GM21390 (cell line): ENCODE results near the gene MMD.
"Not testable (repeated sequence)": the region's sequence is repeated elsewhere in the genome, so short reads cannot be mapped to it uniquely, and the experiment has no call there.

Source experiments
- ATAC-seq: cut with Tn5 transposase; IDR thresholded peaks from one replicate; pipeline ENCODE4 v1.9.1; 2021; ENCODE audit not compliant: unreplicated experiment

Gene MMD, protein sequence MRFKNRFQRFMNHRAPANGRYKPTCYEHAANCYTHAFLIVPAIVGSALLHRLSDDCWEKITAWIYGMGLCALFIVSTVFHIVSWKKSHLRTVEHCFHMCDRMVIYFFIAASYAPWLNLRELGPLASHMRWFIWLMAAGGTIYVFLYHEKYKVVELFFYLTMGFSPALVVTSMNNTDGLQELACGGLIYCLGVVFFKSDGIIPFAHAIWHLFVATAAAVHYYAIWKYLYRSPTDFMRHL

DNA sequence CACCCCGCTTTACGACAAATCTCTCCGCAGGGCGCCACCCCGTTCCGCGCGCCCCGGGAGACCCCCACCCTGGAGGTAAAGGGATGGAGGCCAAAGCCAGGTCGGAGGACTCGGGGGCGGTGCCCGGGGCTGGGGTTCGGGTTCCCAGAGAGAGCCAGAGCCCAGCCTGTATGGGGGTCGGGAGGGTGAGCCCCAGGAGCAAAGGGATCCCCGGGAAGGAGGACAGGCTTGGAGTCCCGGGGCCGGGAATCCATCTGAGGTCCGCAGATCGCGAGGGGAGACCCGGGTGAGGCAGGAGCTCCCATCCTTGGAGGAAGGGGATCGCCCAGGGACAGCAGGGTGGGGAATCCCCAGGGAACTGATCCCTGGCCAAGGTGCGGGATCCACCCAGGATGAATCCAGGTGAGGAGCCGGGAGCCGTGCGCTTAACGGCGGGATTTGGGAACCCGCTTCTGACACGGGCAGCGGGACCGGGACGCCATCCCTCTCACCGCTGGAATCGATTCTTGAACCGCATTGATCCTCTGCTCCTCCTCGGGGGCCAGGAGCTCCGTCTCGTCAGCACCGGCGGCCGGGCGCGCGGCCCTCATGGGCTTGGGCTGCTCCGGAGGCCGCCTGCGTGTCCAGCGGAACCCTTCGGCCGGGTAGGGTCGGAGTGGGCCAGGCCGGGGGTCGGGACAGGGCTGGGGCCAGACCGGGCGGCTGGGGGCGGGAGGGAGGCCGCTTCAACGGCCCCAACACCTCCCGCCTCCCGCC is at the start of gene MMD:
MMD (minus strand) TSS at position 657 of the 756 bp plus-strand sequence; CDS start at position 517, 140 bp downstream.
- peak; percentile 24 for ATAC-seq

DNA sequence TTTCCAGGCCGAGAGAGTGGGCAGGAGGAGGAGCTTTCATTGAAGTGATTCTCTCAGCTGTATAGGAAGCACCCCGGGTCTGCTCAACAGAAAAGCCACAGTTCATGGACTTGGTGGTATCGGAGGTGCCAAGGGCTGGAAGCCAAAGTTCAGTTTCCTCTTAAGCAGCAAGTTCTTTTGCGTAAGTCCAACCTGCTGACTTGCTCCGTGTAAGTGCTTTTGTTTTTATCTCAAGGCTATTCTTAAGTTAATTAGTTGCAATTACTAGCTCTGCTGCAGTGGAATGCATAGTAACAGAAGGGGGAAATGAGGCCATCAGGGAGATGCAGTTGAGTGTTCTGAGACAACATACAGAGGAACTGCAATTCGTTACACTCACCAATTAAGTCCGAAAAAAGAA is 45.0 kb upstream of the MMD start:
- peak; percentile 40 for ATAC-seq

DNA sequence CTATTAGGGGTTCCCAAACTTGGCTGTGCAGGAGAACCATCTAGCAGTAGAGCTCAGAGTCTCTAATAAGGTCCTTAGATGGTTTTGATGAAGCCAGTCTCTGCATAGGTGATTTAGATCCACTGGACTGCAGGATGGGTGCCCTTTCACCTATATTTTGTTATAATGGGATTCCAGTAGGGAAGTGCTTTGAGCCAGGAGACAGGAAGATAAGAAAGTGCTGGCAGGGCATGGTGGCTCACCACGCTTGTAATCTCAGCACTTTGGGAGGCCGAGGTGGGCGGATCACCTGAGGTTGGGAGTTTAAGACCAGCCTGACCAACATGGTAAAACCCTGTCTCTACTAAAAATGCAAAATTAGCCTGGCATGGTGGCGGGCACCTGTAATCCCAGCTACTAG is 44.1 kb upstream of the MMD start:
- not testable (repeated sequence) for ATAC-seq

DNA sequence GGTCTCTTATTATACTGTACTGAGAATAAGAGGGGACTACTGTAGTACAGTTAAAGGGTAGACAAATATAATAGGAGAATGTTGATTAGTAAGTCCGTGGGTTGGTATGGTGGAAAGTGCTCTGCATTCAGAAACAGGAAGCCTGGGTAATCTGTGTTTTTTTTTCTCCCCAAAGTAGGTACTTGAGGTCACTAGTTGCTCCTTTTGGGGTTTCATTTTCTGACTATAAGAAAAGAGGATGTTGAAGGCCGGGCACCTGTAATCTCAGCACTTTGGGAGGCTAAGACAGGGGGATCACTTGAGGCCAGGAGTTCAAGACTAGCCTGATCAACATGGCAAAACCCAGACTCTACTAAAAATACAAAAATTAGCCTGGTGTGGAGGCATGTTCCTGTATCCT is 42.0 kb upstream of the MMD start:
- peak; percentile 76 for ATAC-seq

DNA sequence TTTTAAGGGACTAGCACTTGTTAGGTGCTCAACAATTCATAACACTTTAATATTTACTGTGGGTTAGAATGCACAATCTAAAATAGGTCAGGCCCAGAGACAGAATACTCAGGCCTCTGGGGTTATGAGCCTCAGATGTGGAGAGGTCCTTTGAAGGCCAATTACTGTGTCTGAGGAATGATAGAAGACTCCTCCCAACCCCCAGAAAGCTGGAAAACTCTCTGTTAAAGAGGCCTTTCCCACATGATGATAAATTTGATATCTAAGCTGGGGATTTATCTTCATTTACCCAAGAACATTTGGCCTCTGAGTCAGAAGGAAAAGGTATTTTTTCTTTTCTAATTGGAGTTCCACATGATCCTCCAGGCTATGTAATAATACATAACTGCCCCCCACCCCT is 41.1 kb upstream of the MMD start:
- ATAC-seq: no peak

DNA sequence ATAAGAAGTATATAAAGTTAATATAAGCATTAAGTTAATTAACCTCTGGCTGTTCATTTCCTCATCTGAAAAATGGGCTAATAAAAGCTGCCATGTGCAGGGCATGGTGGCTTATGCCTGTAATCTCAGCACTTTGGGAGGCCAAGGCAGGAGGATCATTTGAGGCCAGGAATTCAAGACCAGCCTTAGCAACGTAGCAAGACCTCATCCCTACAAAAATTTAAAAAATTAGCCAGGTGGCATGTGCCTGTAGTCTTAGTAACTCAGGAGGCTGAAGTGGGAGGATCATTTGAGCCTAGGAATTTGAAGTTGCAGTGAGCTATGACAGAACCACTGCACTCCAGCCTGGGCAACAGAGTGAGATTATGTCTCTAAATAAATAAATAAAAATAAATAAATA is 40.6 kb upstream of the MMD start:
- ATAC-seq: no peak

DNA sequence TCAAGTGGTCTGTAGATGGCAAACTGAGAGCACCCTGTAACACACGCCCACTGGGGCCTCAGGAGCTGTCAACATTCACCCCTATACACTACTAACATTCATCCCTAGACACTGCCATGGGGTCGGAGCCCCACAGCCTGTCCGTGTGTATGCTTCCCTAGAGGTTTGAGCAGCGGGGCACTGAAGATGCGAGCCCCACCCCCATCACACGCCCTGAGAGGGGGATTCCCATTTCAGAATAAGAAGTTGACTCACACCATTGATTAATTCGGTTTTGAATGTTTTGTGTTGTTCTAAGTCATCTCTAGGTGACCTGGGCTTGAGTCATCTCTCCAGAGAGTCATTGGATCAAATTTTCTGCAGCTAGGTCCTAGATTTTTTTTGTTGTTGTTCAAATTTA is 37.3 kb upstream of the MMD start:
- no peak for ATAC-seq

DNA sequence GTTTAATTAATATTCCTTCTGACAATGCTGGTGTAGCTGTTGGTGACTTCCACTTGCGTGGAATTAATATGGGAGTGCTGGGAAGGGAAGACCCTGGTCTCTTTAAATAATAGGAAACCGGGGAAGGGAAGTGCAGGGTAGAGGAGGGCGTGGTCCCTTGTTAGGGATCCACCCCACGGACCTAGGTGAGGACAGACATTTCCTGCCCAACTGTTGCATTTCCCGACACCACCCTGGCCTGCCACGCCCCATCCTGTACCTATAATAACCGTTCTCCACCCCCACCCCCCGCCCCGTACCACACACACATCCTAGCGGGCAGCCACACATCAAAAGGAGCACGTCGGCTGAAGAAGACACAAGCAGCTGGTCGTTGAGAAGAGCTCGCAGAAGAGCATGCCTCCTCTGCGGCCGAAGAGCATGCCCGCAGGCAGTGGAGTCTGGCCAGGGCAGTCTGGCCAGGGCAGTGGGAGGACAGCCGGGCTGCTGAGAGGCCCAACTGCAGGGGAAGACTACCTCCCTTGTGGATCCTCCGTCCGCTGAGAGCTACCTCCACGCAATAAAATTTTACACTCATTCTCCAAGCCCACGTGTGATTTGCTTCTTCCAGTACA is 36.8 kb upstream of the MMD start:
- no peak for ATAC-seq

DNA sequence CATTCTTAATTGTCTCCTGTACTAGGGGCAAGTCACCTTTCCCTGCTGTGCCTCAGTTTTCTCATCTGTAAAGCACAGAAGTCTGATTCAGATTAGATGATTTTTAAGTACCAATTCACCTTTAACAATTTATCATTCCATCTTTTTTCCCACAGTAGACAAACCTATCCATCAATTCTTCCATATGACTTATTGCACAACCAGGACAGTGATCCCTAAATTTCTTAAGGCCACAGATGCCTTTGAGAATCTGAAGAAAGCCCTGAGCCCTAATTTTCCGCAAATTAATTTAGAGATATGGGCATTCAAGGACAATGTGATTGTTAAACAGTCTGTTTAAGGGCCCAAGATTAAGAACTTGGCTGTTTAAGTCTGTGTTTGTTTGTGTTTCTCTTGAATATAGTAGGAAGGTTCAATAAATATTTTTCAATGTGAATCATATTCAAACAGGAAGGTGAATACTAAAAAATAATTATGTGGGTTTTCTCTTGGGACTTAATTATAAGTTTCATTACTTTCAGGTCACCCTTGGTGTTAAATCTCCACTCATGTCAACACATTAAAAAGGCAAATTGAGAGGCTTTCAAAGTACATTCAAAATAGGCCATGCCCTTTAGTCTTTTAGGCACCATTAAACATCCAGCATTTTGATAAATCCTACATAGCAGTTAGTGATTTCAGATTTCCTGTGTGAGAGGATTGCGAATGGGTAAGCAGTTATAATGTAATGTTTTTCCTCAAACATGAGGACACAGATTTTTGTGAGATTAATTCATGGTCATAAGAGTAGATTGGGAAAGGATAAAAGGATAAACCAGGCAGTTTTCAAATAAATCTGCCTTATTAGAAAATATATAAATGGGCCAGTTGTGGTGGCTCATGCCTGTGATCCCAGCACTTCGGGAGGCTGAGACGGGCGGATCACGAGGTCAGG is 34.9 kb upstream of the MMD start:
- no peak for ATAC-seq

DNA sequence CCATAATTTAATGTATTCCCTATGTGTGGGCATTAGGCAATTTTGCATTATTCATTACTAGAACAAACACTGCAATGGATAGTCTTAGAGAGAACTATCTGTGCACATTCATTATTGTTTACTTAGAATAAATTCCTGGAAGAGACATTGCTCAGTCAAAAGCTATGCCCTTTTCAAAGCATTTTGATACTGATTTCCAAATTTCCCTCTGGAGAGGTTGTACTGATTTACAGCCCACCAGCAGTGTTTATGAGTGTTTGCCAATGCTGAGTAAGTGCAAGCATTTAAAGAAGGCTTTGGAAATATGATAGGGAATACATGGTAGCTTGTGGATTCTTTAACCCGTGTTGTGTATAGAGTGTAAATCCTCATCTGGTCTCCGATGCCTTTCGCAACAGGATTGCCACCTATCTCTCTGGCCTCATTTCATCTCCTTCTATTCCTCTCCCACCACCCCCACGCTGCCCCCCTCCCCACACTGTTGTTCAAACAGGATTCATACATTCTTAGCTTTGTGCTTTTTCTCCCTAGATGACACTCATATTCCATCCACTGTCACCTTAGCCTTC is 33.4 kb upstream of the MMD start:
- ATAC-seq: no peak

DNA sequence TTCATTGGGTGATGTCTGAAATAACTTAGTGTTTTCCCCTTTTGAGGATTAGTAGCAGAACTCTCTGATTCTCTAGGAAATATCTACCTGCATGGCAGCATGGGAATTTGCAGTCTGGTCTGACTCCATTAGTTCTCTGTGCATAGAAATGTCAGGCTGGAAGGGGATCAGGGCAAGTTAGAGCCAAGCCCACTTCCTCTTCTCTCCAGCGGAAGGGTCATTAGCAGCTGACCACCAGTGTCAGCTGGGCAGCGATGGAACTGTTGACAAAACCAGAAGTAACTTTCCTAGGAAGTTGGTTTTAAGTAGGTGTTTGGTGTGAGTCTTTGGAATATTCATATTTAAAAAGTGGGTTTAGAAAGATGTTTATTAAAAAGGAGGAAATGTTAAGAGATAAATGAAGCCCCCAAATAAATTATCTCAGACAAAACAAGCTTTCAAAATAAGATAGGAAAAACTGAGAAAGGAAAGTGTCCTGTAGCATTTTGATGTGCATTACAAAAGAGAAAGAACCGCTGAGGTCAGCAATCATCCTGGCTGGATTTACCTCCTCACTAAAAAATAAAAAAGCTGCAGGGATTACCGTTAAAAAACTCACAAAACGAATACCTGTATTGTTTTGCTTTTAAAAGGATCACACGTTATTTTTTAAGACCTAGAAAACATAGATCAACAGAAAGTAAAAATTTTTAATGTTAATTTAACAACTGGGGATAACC is 32.4 kb upstream of the MMD start:
- ATAC-seq: no peak

DNA sequence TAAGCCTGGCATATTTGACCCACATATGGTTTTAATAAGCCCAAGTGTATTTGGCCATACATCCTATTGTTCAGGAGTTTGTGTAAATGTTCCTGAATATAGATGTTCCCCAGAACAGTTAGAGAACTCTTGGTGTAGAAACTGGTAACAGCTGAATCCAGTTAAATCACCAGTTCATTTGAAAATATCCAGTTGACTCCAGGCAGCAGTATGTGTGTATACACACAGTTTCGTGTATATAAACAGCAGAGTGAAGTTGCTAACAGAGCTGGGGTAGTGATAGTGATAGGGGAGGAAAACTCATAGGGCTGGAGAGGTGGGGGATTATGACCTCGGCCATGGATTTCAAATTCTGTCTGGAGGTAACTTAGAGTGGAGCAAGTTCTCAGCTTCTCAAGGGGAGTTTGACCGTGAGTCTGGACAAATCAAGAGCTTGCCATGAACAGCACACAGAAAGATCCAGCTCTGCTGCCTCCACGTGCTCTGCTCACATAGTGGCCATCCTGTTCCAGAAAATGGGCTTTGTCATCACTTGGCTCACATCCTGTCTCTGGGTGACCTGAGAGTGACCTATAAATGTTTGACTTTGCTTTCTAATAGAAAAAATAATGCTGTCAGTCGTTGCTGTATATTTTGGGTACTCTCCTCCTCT is 30.6 kb upstream of the MMD start:
- no peak for ATAC-seq

DNA sequence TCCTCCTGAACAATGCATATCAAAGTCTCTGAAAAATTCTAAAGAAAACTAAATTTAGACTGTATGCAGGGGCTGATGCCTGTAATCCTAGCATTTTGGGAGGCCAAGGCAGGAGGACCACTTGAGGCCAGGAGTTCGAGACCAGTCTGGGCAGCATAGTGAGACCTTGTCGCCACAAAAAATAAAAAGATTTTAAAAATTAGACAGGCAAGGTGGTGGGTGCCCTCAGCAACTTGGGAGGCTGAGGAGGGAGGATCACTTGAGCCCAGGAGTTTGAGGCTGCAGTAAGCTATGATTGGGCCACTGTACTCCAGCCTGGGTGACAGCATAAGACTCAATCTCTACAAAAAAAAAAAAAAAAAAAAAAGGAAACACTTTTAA is 30.1 kb upstream of the MMD start:
- no peak for ATAC-seq

DNA sequence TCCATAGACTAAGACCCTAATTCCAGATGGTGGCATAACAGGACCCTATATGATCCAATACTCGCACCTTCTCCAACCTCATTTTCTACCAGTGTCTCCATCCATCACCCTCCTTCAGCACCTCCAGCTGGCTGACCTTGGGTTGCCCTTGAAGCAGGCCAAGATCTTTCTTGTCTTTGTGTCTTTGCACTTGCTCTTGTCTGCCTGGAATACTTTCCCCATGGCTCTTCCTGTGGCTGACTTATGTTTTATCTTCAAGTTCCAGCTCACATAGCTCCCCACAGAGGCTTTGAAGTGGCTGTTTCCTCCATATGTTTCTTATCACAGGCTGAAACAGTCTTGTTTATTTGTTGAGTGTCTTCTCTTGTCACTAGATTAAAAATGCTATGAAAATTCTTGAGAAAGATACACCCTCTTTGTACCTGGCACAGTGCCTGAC is 29.6 kb upstream of the MMD start:
- ATAC-seq: no peak

DNA sequence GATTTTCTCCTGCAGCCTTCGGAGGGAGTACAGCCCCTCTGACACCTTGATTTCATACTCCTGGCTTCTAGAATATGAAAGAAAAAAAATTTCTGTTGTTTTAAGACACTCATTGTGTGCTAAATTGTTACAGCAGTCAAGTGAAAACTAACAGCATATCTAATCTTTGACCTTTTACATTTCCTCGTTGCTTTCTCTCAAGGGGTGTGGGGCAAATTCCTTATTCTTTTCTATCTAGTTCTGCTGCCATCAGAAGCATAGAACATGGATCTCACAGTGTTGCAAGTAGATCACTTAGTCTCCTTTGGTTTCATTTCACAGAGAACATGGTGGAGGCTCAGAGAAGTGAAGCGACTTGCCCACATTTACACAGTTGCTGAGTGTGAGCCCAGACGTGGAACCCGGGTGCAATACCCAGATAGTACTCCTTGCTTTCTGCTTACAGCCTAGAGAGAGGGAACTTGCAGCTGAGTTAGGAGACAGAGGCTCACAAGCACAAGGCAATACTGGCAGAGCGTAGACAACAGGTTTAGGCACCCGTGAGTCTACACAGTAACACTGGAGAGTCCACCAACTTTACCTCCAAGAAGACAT is 28.7 kb upstream of the MMD start:
- no peak for ATAC-seq

DNA sequence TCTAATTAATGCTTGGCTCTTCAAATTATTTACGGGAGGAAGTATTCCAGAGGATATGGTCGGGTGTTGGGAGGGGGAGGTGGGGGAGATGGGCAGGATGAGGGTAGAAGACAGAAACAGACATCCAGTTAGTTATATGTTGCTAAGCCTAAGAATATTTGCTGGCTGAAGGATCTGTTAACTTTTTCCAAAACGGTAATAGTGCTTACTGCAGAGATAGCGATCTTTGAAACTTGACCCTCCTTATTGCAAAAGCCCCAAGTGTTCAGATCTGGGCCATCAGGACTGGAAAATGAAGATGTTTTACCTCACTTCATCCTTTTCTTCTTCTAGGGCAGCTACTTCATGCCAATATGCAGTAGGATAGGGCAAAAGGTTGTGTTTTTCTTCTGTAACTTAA is 27.0 kb upstream of the MMD start:
- ATAC-seq: no peak

DNA sequence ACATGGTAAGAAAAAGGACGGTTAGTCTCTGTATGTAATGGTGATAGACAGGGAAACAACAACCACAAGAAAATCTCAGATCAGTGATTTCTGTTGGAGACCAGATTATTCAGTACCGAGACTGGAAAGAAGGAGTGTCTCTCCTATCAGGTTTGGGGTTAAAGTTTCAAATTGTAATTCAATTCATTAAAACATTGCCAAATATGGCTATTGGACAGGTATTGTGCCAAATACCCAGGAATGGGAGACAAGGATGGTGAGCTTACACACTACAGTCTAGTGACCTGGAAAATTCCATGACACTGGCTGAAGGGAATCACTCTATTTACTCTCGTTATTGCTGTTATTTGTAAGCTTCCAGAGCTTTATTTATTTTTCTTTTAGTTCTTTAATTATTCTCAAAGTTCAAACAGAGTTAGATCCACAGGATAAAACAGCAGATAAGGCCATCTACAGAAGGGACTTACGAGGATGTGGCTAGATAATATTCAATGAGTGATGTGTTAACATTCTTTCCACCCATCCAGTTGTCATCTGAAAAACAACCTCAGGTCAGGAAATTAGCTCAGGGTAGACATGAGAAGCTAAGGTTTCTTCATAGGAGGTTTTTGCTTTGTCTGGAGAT is 25.1 kb upstream of the MMD start:
- no peak for ATAC-seq

DNA sequence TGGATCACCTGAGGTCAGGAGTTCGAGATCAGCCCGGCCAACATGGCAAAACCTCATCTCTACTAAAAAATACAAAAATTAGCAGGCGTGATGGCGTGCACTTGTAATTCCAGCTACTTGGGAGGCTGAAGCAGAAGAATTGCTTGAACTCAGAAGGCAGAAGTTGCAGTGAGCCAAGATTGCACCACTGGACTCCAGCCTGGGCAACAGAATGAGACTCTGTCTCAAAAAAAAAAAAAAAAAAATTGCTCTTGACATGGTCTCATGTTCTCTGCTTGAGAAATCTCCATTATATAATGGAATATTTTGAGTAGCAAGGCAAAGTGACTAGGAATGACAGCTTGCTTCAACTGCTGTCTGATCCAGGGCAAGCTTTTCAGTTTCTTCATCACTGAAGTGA is 24.4 kb upstream of the MMD start:
- not testable (repeated sequence) for ATAC-seq
